ENCODE measurements around the gene RNF31.
A peak's percentile ranks its signal among the peaks of the same experiment; 100 is the strongest.

RNF31 gene

DNA sequence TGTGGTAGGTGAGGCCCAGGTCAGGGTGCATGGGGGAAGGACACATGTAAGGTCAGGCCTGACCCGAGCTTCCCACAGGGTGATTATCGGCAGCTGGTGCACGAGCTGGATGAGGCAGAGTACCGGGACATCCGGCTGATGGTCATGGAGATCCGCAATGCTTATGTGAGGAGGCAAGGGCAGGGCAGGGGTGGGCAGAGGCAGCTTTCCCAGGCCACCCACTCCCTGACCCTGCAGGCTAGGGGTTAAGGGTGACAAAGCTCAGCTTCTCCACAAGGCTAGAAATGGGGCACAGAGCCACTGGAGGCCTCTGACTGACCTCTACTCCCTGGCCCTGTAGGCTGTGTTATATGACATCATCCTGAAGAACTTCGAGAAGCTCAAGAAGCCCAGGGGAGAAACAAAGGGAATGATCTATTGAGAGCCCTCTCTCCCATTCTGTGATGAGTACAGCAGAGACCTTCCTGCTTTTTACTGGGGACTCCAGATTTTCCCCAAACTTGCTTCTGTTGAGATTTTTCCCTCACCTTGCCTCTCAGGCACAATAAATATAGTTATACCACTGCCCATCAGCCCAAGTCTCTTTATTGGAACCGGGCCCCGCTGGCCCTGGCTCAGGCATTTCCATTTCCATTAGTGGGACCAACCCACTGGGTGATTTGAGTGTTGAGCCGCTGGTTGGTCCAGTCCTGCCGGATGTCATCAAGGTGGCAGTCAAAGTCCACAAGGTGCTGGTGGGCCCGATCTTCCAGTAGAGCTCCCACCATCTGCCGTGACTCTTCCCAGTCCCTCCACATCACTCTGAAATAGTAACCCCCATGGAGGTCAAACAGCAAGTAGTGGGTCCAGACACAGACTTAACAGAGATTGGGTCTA lies 8.7 kb upstream of the RNF31 start:
- DNase-seq: no peak

DNA sequence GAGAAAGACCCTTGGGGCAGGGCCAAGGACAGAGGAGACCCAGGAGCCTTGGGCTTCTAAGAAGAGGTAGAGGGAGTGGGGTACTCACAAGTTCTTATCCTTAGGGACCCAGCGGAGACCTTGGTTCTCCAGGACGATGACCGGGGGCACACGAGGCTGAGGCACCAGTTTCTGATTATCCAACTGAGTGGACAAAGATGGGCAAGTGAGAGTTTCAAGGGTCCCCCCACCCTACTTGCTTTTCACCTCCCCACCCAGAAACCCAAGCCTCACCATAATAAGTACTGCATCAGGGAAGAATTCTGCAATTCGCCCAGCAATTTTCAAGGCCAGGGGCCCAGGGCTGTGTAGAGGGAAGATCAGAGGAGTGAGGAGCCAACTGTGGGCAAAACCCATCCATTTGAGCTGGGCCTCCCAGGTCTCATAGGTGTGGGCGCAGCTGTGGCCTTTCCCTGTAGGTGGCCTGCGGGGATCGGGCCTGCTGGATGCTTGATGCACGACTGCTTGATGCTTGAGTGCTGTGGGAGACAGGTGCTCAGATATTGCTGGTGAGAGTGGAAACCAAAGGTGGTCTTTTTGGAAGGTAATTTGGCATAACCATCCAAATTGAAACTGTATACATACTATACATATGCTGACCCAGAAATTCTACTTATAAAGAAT lies 7.9 kb upstream of the RNF31 start:
- peak in 1 of 2 donors; percentile 31 for DNase-seq

DNA sequence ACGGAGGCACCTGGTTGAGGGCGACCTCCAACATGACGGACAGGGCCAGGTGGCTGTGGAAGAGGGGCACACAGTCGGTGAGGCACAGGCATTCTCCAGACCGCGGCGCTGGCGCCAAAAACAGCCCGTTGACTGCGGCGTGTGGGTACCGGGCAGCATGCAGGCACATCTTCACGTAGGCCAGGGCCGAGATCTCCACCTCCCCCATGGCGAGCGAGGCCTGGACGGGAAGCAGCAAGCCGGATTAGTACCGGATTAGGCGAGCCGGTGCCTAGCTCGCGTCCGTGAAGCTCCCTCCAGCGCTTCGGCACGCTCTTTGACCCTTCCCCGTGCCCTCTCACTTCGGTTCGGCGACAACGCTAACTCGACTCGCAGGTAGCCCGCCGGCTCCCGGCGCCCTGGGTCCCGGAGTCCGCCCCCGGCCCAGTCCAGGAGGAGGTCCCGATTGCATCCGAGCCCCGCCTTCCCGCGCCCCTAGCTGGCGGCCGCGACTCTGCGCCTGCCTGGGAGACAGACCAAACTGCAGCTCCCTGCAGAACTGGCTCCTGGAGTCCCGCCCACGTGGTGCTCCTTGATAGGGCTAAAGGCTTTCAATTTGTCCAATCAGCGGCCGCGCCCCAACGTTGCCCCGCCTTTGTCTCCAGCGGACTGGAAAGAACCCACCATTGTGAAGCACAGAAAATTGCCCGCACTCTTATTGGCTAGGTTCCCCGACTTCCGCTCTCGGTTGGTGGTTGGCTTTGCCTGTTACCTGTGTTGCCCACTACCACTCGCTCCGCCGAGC lies 6.0 kb upstream of the RNF31 start, which contains the start of gene EMC9:
EMC9 (minus strand) TSS at position 495 of the 784 bp plus-strand sequence; CDS start at position 208, 287 bp downstream.
- DNase-seq: peak; percentile 99

DNA sequence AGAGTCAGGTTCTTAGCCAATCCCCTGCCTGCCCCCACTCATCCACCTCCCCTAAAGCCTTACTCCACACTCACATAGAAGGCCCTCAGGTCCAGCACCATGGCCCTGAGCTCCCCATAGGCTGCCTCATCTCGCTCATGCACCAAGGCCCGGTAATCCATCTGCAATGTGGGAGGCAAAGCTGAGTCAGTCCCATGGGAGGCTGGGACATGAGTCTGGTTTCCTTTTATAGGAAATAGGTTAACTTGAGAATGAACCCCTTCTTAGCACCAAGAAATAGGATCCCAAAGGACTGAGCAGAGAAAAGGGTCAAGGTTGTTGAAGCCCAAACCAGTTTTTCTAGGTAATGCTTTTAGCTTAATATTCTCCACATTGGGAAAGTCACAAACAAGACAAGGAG lies 3.8 kb upstream of the RNF31 start:
- DNase-seq: no peak

DNA sequence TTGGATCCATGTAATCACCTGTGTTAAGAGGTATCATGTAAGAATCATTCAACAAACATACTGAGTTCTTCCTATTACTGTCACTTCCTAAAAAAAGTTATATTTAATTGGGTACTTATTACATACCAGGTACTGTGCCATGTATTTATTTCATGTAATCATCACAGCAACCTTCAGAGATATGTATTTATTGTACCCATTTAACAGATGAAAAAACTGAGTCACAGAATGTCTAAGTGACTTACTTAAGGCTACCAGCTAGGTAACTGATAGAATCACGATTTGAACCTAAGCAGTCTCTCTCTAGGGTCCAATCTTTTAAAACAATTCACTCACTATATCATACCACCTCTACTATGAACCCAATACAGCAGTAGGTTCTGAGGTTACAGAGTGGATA lies 2.8 kb upstream of the RNF31 start:
- no peak for DNase-seq

DNA sequence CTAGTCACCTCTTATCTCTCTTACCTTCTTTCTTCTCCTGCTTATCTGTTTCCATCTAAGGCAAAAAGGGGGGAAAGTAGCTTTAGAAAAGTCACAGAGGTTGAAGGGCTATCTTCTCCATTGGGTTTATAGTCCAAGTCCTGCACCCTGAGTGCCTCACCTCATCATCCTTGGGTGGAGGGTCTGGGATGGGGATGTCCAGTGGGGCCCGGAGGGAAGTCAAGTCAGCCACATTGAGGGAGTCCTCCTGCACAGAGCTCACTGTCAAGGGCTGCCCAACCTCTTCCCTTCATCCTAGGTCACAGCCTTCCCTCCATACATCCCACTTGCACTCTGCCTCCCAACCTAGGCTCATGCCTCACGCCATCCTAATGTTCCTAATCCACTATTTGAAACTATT lies 2.1 kb upstream of the RNF31 start:
- DNase-seq: no peak

DNA sequence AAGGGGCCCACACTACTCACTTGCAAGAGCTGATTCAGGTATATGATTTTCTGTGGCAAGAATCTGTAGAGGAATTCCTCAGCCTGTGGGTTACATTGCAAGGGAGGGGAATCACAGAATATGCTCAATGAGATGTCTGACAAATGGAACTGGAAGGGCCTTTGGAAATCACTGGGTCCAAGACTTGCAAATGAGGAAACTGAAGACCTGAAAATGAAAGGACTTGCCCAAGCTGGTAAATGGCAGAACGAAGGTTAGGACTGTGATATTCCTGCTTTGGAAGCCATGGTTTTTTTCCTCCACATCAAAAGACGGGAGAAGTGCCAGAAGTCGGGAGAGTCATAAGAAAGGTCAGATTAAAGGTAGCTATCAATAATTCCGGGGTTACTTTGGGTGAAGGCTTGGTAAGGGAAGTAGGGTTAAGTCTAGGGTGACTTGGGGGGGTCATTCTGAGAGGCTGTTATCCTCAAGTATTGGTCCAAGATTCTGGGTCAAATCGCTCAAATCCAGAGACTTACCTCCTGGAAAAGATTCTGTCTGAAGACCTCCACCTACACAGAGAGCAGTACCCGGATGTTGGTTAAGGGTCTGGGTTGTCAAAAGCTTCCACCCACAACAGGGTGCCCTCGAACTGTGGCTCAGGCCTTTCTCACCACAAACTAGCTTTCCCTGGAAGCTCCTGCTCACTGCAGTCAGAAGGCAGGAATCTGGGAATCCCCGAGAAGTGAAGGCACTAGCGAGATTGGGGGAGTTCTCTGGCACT lies 1.4 kb upstream of the RNF31 start:
- DNase-seq: no peak

DNA sequence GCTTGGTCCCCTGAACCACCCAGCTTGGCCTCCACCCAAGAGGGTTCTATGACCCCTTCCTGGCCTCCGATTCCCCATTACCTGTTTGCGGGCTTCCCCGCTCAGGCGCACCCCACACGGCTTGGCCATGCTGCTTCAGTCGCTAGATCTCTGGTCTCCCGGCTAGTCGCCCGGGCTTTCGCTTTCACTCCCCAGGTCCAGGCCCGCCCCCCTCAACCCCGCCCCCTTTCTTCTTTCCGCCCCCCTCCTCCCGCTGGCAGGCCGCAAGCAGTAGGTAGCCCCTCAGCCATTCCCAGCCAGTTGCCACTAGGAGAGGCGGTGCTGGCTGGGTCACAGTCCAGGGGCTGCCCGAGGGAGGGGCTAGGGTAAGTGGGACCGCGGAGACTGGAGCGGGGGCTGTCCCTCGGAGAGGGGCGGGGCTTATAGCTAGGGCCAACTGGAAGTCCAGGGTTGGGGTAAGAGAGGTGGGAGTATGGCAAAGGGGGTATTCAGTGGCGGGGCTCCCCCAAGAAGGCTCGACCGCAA lies 783 bp upstream of the RNF31 start, which contains the start of gene PSME2:
PSME2 (minus strand) TSS at position 158 of the 525 bp plus-strand sequence; CDS start at position 129, 29 bp downstream.
- DNase-seq: peak; percentile 87 to 92

DNA sequence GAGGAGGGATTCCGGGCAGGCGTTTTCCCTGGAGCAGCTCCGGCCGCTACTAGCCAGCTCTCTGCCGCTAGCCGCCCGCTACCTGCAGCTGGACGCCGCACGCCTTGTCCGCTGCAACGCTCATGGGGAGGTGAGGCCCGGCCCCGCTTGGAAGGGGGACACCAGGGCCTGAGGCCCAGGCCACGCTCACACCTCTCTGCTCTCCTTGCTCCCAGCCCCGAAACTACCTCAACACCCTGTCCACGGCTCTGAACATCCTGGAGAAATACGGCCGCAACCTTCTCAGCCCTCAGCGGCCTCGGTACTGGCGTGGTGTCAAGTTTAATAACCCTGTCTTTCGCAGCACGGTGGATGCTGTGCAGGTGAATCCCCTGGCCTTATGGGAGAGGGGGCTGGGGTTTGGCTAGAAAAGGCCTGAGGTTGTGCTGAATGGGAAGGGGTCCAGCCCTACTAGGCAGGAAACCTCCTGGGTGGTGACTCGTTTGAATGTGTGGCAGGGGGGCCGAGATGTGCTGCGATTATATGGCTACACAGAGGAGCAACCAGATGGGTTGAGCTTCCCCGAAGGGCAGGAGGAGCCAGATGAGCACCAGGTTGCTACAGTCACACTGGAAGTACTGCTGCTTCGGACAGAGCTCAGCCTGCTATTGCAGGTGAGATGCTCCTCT lies 597 bp downstream of the RNF31 start:
- DNase-seq: no peak

DNA sequence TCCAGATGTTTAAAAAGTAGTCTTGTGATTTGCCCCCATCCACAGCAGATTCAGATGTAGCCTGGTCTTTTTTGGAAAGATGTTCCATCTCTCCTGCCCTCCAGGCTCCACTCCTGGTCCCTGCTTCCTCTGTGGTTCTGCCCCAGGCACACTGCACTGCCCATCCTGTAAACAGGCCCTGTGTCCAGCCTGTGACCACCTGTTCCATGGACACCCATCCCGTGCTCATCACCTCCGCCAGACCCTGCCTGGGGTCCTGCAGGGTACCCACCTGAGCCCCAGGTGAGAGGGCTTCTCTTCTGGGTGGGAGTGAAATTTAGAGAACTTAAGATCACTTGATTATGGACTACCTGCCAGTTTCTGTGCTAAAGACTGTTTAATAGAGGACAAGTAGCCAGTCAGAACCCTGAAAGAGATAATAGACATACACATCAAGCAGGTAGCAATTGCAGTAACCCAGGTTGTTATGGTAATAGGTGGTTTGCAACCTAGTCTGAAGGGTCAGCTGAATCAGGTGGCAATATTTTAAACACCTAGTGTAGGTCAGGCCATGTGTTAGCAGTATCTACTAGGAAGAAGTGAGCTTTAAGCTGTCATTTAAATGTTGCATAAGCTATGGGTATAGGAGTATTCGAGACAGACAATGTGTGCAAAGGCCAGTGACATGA lies 2.1 kb downstream of the RNF31 start:
- no peak for DNase-seq

DNA sequence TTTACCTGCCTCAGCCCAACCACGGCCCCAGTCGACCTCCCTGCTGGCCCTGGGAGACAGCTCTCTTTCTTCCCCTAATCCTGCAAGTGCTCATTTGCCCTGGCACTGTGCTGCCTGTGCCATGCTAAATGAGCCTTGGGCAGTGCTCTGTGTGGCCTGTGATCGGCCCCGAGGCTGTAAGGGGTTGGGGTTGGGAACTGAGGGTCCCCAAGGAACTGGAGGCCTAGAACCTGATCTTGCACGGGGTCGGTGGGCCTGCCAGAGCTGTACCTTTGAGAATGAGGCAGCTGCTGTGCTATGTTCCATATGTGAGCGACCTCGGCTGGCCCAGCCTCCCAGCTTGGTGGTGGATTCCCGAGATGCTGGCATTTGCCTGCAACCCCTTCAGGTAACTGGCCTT lies 2.8 kb downstream of the RNF31 start:
- no peak for DNase-seq

DNA sequence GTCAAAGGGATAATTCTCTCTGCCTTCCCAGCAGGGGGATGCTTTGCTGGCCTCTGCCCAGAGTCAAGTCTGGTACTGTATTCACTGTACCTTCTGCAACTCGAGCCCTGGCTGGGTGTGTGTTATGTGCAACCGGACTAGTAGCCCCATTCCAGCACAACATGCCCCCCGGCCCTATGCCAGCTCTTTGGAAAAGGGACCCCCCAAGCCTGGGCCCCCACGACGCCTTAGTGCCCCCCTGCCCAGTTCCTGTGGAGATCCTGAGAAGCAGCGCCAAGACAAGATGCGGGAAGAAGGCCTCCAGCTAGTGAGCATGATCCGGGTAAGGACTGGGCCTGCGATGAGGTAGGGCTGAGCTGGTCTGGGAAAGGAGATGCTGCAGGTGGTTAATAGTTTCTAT lies 3.3 kb downstream of the RNF31 start:
- no peak for DNase-seq

DNA sequence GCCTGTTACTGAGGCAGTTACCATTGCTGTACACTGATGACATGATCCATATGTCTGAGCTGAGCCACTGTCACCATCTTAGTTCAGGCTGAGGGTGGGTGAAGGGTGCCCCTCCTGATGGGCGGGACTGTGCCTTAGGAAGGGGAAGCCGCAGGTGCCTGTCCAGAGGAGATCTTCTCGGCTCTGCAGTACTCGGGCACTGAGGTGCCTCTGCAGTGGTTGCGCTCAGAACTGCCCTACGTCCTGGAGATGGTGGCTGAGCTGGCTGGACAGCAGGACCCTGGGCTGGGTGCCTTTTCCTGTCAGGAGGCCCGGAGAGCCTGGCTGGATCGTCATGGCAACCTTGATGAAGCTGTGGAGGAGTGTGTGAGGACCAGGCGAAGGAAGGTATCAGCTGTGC lies 3.7 kb downstream of the RNF31 start:
- no peak for DNase-seq

DNA sequence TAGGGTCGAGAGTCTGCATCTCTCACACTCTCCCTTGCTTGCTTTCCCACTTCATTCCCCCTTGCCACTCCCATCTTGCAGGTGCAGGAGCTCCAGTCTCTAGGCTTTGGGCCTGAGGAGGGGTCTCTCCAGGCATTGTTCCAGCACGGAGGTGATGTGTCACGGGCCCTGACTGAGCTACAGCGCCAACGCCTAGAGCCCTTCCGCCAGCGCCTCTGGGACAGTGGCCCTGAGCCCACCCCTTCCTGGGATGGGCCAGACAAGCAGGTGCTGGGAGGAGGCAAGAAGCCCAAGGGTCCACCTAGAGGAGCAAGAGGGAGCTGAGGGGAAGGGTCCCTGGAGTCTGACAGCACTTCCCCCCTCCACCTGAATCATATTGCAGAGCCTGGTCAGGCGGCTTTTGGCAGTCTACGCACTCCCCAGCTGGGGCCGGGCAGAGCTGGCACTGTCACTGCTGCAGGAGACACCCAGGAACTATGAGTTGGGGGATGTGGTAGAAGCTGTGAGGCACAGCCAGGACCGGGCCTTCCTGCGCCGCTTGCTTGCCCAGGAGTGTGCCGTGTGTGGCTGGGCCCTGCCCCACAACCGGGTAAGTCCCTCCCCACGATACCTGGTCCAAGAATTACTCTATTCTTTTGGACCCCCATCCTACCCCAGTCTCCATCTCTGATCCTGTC lies 4.2 kb downstream of the RNF31 start:
- no peak for DNase-seq

DNA sequence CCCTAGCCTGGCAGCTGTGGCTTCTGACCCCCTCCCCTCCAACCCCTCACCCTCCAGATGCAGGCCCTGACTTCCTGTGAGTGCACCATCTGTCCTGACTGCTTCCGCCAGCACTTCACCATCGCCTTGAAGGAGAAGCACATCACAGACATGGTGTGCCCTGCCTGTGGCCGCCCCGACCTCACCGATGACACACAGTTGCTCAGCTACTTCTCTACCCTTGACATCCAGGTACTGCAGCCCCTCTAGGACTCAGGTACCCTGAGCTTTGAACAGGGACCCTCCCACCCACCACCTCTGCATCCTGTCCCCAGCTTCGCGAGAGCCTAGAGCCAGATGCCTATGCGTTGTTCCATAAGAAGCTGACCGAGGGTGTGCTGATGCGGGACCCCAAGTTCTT lies 7.8 kb downstream of the RNF31 start:
- DNase-seq: no peak

DNA sequence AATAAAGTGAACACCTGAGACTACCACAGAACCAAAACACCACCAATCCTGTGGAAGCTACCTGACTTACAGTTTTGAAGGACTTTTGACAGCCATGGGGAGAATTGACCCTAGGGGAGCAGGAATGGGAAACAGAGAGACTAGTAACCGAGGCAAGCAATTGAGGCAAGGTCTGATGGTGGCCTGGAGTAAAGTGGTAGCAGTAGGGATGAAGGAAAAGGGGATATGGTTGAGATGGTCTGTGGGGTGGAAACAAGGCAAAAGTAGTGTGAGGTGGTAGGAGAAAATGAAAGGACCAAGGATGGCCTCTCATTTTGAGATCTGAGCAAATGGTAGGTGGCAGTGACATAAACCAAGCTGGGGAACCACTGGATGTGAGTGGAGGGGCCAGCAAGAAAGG lies 9.5 kb downstream of the RNF31 start:
- DNase-seq: no peak

DNA sequence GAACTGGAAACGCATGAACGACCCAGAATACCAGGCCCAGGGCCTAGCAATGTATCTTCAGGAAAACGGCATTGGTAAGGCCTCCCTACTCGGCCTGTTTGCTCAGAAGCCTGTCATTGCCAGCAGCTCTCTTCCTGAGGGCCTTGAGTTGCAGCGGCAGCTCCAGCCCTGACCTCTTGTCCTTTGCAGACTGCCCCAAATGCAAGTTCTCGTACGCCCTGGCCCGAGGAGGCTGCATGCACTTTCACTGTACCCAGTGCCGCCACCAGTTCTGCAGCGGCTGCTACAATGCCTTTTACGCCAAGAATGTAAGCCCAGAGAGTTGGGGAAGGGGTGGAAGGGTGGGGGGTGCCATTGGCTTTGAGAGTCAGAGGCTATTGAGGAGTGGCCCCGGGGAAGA lies 10.0 kb downstream of the RNF31 start:
- DNase-seq: no peak

DNA sequence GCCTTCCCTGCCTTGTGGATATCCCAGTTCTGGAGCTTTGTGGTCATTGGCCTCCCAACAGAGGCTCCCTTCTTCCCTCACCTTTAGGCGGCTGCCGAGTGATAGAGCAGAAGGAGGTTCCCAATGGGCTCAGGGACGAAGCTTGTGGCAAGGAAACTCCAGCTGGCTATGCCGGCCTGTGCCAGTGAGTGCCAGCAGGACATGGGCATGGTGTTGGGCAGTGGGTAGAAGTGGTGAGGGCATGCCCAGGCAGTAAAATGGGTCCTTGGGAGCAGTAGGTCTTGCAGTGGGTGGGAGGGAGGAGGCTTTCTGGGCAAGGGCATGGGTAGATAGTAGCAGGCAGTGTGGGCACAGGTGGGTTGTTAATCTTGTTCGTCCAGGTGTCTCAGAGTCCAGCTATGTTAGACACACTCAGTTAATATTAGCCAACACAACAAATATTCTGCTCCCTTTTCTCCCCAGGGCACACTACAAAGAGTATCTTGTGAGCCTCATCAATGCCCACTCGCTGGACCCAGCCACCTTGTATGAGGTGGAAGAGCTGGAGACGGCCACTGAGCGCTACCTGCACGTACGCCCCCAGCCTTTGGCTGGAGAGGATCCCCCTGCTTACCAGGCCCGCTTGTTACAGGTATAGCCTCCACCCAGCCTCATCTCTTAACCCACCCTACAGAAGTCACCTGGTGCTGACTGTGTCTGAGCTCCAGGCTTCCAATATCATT lies 12.6 kb downstream of the RNF31 start:
- no peak for DNase-seq

DNA sequence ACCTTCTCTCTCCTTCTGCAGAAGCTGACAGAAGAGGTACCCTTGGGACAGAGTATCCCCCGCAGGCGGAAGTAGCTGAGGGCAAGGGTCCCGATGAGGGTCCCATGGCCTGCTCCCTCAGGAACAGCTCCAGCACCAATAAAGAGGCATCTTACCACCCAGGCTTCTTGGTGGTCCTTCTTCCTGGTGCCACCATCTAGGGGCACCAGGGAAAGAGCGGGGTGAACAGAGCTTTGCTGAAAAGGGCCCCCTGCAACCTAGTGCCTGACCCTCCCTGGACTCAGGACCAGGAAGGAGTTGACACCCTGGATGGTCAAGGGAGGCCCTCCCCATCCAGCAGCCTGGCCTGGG lies 13.2 kb downstream of the RNF31 start:
- DNase-seq: no peak
